Activated naive CD8-positive, alpha-beta T cell treated with anti-CD3 and anti-CD28 coated beads, Interleukin-2, amount 50 U/mL, for 16 hours (primary cell): ENCODE results near the gene ZNF280B.
A peak's percentile ranks its signal among the peaks of the same experiment; 100 is the strongest.

Experiments used
- DNase-seq: peaks from one replicate; pipeline ENCODE4 v3.0.0-alpha.2; 2020; ENCODE audit warnings: low read depth, low spot score

ZNF280B gene

GRCh38 chr22:22508274-22509176 is at the start of gene ZNF280B:
TSS of gene ZNF280B (minus strand) at chr22:22508742. CDS start at chr22:22489398, 19,344 bp downstream.
- DNase-seq = peak; percentile 61

GRCh38 chr22:22556995-22557925 is 48.7 kb upstream of the ZNF280B start:
- no peak for DNase-seq

GRCh38 chr22:22556578-22556977 is 48.0 kb upstream of the ZNF280B start:
- no peak for DNase-seq

GRCh38 chr22:22555596-22555995 is 47.1 kb upstream of the ZNF280B start:
- no peak for DNase-seq

GRCh38 chr22:22554587-22555284 is 46.2 kb upstream of the ZNF280B start:
- no peak for DNase-seq

- DNase-seq = no peak
Observed at GRCh38 chr22:22553735-22554586, 45.4 kb upstream of the ZNF280B start.

GRCh38 chr22:22553141-22553540 is 44.6 kb upstream of the ZNF280B start:
- no peak for DNase-seq

GRCh38 chr22:22552630-22553029 is 44.1 kb upstream of the ZNF280B start:
- DNase-seq = no peak

- no peak for DNase-seq
Observed at GRCh38 chr22:22550789-22551434, 42.4 kb upstream of the ZNF280B start.

GRCh38 chr22:22548910-22549309 is 40.4 kb upstream of the ZNF280B start:
- no peak for DNase-seq

- DNase-seq = no peak
Observed at GRCh38 chr22:22548317-22548716, 39.8 kb upstream of the ZNF280B start.

GRCh38 chr22:22547692-22548300 is 39.3 kb upstream of the ZNF280B start:
- no peak for DNase-seq

GRCh38 chr22:22547226-22547625 is 38.7 kb upstream of the ZNF280B start:
- no peak for DNase-seq

GRCh38 chr22:22546490-22546889 is 37.9 kb upstream of the ZNF280B start:
- DNase-seq = no peak

GRCh38 chr22:22545084-22545483 is 36.5 kb upstream of the ZNF280B start:
- DNase-seq = no peak

- no peak for DNase-seq
Observed at GRCh38 chr22:22538226-22538989, 29.9 kb upstream of the ZNF280B start.

GRCh38 chr22:22536916-22537315 is 28.4 kb upstream of the ZNF280B start:
- no peak for DNase-seq

- DNase-seq = no peak
Observed at GRCh38 chr22:22536515-22536914, 28.0 kb upstream of the ZNF280B start.

GRCh38 chr22:22535662-22536061 is 27.1 kb upstream of the ZNF280B start:
- no peak for DNase-seq
